GM12878 (cell line): ENCODE measurements around the gene SLC29A4. TPM values are rescaled to one million over a fixed set of nuclear protein-coding genes. Genes with fewer than 3 reads are reported as not detected.
"Not testable (repeated sequence)": the region's sequence is repeated elsewhere in the genome, so short reads cannot be mapped to it uniquely, and the experiment has no call there.

Experiments used
- ATAC-seq: fragments of 200-7000 bp; cut with Tn5 transposase; 3 replicates; pipeline ENCODE4 v1.9.1; 2020; ENCODE audit warnings: mild to moderate bottlenecking, moderate library complexity
- BruUV-seq: library from RNA; stranded (reverse); fragments of 400-500 nt; replicated peaks from 2 replicates; lab custom pipeline; 2021; lab: Mats Ljungman, UMichigan
- CTCF ChIA-PET: fragments of 300-600 bp; sonication (Branson Sonifier 250); formaldehyde crosslinking; extraction: SDS; loops from one replicate; lab custom pipeline; 2021; ENCODE audit warnings: inconsistent platforms; lab: Yijun Ruan, JAX
- POLR2A ChIA-PET: fragments of 350-600 bp; formaldehyde crosslinking; extraction: SDS; loops from one replicate; lab custom pipeline; 2021; ENCODE audit warnings: inconsistent platforms; lab: Charles Lee
- RAD21 ChIA-PET: fragments of 300-600 bp; sonication (Branson Sonifier 250); formaldehyde crosslinking; loops from one replicate; lab custom pipeline; 2023; ENCODE audit warnings: antibody characterized with exemption; ENCODE audit not compliant: unreplicated experiment; lab: Charles Lee
- SMC1A ChIA-PET: fragments of 300-600 bp; sonication (Branson Sonifier 250); formaldehyde crosslinking; loops from one replicate; lab custom pipeline; 2023; ENCODE audit not compliant: unreplicated experiment, uncharacterized antibody; lab: Charles Lee
- DNase-seq: peaks from one replicate; pipeline ENCODE4 v3.0.0-alpha.2; 2011; ENCODE audit warnings: low read depth, low spot score
- FAIRE-seq: peaks from 3 replicates; lab custom pipeline; 2011; peaks lifted over from hg19 to GRCh38; lab: Jason Lieb, UNC
- H2AFZ ChIP-seq: 2 replicates; pipeline ENCODE4 v1.6.0; 2011; ENCODE audit warnings: low read depth, low read length, control low read depth; ENCODE audit not compliant: control insufficient read depth
- H3K27ac ChIP-seq: 2 replicates; pipeline ENCODE4 v1.5.1; 2011; ENCODE audit warnings: control low read depth; ENCODE audit not compliant: control insufficient read depth, insufficient read depth
- H3K27me3 ChIP-seq, 2 experiments: replicated peaks in 1 of 2; 2 replicates each; pipeline versions ENCODE4 v1.6.0 to v1.6.1; 2011; ENCODE audit warnings: low read length in 1 of 2; ENCODE audit not compliant: control insufficient read depth in 2 of 2, insufficient read depth in 2 of 2
- H3K36me3 ChIP-seq, 2 experiments: 2 replicates each; pipeline ENCODE4 v1.5.1; 2011; ENCODE audit warnings: low read length in 1 of 2; ENCODE audit not compliant: control insufficient read depth in 2 of 2, insufficient read depth in 2 of 2
- H3K4me1 ChIP-seq: 2 replicates; pipeline ENCODE4 v1.6.1; 2011; ENCODE audit warnings: mild to moderate bottlenecking, low read length, moderate library complexity, mixed read lengths; ENCODE audit not compliant: control insufficient read depth, insufficient read depth
- H3K4me2 ChIP-seq: 2 replicates; pipeline ENCODE4 v1.6.0; 2011; ENCODE audit warnings: control low read depth; ENCODE audit not compliant: control insufficient read depth, insufficient read depth
- H3K4me3 ChIP-seq: fragments of 200-600 bp; sonication (generic); 2 replicates; pipeline ENCODE4 v1.5.1; 2016
- H3K79me2 ChIP-seq: 2 replicates; pipeline ENCODE4 v1.6.0; 2011; ENCODE audit warnings: low read length; ENCODE audit not compliant: control insufficient read depth, insufficient read depth
- H3K9ac ChIP-seq: 2 replicates; pipeline ENCODE4 v1.8.0; 2011; ENCODE audit warnings: low read length, control low read depth, mixed read lengths; ENCODE audit not compliant: control insufficient read depth, insufficient read depth
- H3K9me3 ChIP-seq: replicated peaks from 3 replicates; pipeline ENCODE4 v1.5.1; 2011; ENCODE audit warnings: mild to moderate bottlenecking, low read length; ENCODE audit not compliant: control insufficient read depth, insufficient read depth
- H4K20me1 ChIP-seq: 2 replicates; pipeline ENCODE4 v1.6.0; 2011; ENCODE audit not compliant: control insufficient read depth, insufficient read depth
- ATF7 ChIP-seq: fragments of 450-650 bp; IDR thresholded peaks from 2 replicates; pipeline ENCODE4 v1.6.1; 2016; ENCODE audit warnings: low read depth, mild to moderate bottlenecking
- CREM ChIP-seq: IDR thresholded peaks from 2 replicates; pipeline ENCODE4 v1.6.1; 2014; ENCODE audit warnings: antibody characterized with exemption, low read depth
- E2F8 ChIP-seq: fragments of 450-650 bp; IDR thresholded peaks from 2 replicates; pipeline ENCODE4 v1.6.1; 2018; ENCODE audit warnings: mild to moderate bottlenecking, low read depth, moderate library complexity; ENCODE audit not compliant: partially characterized antibody
- IKZF2 ChIP-seq, 2 experiments: fragments of 450-650 bp; IDR thresholded peaks; 2 replicates each; pipeline ENCODE4 v1.6.1; 2017; ENCODE audit warnings: mild to moderate bottlenecking in 2 of 2, moderate library complexity in 2 of 2
- NFYB ChIP-seq: IDR thresholded peaks from 2 replicates; pipeline ENCODE4 v1.6.1; 2011; ENCODE audit warnings: low read depth, mild to moderate bottlenecking, low read length, improper control_type of control experiment, moderate library complexity; ENCODE audit not compliant: insufficient read depth
- POU2F2 ChIP-seq: IDR thresholded peaks from 3 replicates; pipeline ENCODE4 v1.6.1; 2011; ENCODE audit warnings: low read depth, mild to moderate bottlenecking, low read length, borderline replicate concordance
- PRDM15 ChIP-seq: fragments of 450-650 bp; formaldehyde crosslinking; IDR thresholded peaks from 2 replicates; pipeline ENCODE4 v1.4.0; 2020; ENCODE audit warnings: mild to moderate bottlenecking, moderate library complexity
- RELA ChIP-seq: fragments of 450-650 bp; IDR thresholded peaks from 2 replicates; pipeline ENCODE4 v1.8.0; 2014; ENCODE audit warnings: borderline replicate concordance; ENCODE audit not compliant: partially characterized antibody
- RFX5 ChIP-seq: IDR thresholded peaks from 2 replicates; pipeline ENCODE4 v1.6.1; 2011; ENCODE audit warnings: low read depth, low read length, improper control_type of control experiment
- SMARCA5 ChIP-seq: fragments of 450-650 bp; IDR thresholded peaks from 2 replicates; pipeline ENCODE4 v1.6.1; 2017; ENCODE audit warnings: mild to moderate bottlenecking
- SP1 ChIP-seq: IDR thresholded peaks from one replicate; pipeline ENCODE4 v1.6.1; 2011; ENCODE audit warnings: low read depth, low read length
- SRF ChIP-seq, 2 experiments: IDR thresholded peaks; 2 replicates each; pipeline ENCODE4 v1.6.1; 2011; ENCODE audit warnings: low read depth in 2 of 2, low read length in 2 of 2, mild to moderate bottlenecking in 1 of 2, moderate library complexity in 1 of 2
- WRNIP1 ChIP-seq: IDR thresholded peaks from 2 replicates; pipeline ENCODE4 v1.6.1; 2011; ENCODE audit warnings: low read depth, low read length, improper control_type of control experiment, borderline replicate concordance
- WGBS: methylation state at CpG from one replicate; pipeline ENCODE4 v1.1.6; 2016; ENCODE audit warnings: low lambda C conversion rate; ENCODE audit not compliant: insufficient replicate concordance, insufficient coverage; ENCODE audit errors: missing lambda C conversion rate; 5-methylcytosine and 5-hydroxymethylcytosine counted together
- in situ Hi-C: fragments of 300-500 bp; cut with MboI; formaldehyde crosslinking; loops from 9 replicates; pipeline ENCODE4 v1.14.3; 2018; ENCODE audit warnings: mixed read lengths
- intact Hi-C: fragments of 100-400 bp; cut with micrococcal nuclease; formaldehyde crosslinking; loops from one replicate; pipeline ENCODE4 v1.14.2; 2022; ENCODE audit not compliant: unreplicated experiment
- polyA plus RNA-seq, 11 experiments: library from polyadenylated mRNA; depleted of rRNA in 4 of 11; unstranded in 6 of 11; stranded (reverse) in 5 of 11; fragments of >200 nt; fragmentation: Nextera tagmentation in 4 of 11; fragmentation: Illumina TruSeq in 1 of 11; extraction: Ambion mirVana in 4 of 11; extraction: Trizol in 1 of 11; gene quantifications; 1 replicate in 1 of 11; 2 replicates in 10 of 11; pipeline versions ENCODE4 v1.2.1 to v1.2.3, GENCODE V29; 2011 to 2016; ENCODE audit warnings: inconsistent platforms in 2 of 11, missing spikeins in 2 of 11, low read depth in 1 of 11
- total RNA-seq, 4 experiments: library from RNA; depleted of rRNA in 3 of 4; stranded (reverse); fragments of >200 nt in 3 of 4; fragmentation: Illumina TruSeq in 1 of 4; extraction: Trizol in 1 of 4; gene quantifications; 2 replicates each; pipeline versions ENCODE4 v1.2.1 to v1.2.3, GENCODE V29; 2013 to 2021

Gene SLC29A4
- total and polyA plus RNA-seq, 10 of the 15 experiments (the other 5 are each of a cell fraction or from before 2014, with no cell fraction given): 0.11 to 0.72 (median 0.23) TPM; not detected in 3

DNA sequence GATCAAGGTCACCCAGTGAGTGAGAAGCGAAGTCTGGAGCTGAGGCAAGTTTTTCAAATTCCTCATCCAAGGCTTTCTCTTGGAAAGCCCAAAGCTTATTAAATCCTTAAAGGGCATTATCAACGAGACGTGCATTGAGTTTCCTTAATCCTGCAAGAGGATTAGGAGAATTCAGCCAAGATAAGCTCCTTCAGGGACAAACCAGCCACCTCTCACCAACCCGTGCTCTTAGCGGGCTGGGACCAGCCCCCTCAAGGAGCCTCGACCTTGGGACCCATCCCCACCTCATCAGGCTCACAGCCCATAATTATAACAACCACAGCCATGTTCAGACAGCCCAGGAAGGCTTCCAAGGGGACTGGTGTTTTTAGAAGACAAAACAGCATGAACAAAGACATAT lies 12.0 kb upstream of the SLC29A4 start:
- in situ Hi-C loops (no loop called here), intact Hi-C loops (no loop called here)
- Histone ChIP-seq H3K9me3 (no peaks in the 10 kb centered on the region), H3K79me2 (no peaks in the 10 kb centered on the region), H3K4me2 (no peak overlapping the region), H3K4me1 (no peaks in the 10 kb centered on the region), H3K4me3 (no peak overlapping the region), H3K9ac (no peak overlapping the region), H3K27me3 (no peaks in the 10 kb centered on the region), H4K20me1 (no peaks in the 10 kb centered on the region), H3K36me3 (no peaks in the 10 kb centered on the region), H2AFZ (no peak overlapping the region), H3K27ac (no peak overlapping the region)
- ChIA-PET SMC1A (no interaction called here), CTCF (interaction anchor here (1.0 kb wide), 1 partner anchor 18 kb away, joined by 3 read pairs; no protein-coding TSS in a partner anchor), RAD21 (no interaction called here), POLR2A (no interaction called here)
- WGBS: 46% methylated on average over 5 of the region's 6 CpGs
- no TSS peak for BruUV-seq
- FAIRE-seq (no peak), ATAC-seq (no peak), DNase-seq (no peak)
- no peak for TF ChIP-seq SP1
- no peak for TF ChIP-seq SMARCA5
- TF ChIP-seq RFX5: no peak
- TF ChIP-seq RELA: no peak
- no peak for TF ChIP-seq SRF (IDR thresholded peaks at IDR 0.05; ENCODE audit: low read depth in 2 of 2, low read length in 2 of 2)
- TF ChIP-seq NFYB: no peak
- TF ChIP-seq IKZF2 (IDR thresholded peaks at IDR 0.05): no peak
- TF ChIP-seq PRDM15: no peak
- TF ChIP-seq ATF7: no peak
- no peak for TF ChIP-seq WRNIP1
- no peak for TF ChIP-seq E2F8
- no peak for TF ChIP-seq CREM
- TF ChIP-seq POU2F2: no peak

- WGBS: 71% methylated on average over 14 of the region's 18 CpGs
- FAIRE-seq, H3K27me3 ChIP-seq, ATAC-seq, H2AFZ ChIP-seq, H3K4me2 ChIP-seq, H3K9me3 ChIP-seq, H3K36me3 ChIP-seq, H3K4me3 ChIP-seq, H3K9ac ChIP-seq, CTCF ChIA-PET, POLR2A ChIA-PET, RAD21 ChIA-PET, DNase-seq, in situ Hi-C loops, BruUV-seq, intact Hi-C loops, H3K27ac ChIP-seq, H3K79me2 ChIP-seq, H3K4me1 ChIP-seq, SMC1A ChIA-PET, H4K20me1 ChIP-seq: not testable (repeated sequence)
These were observed 8.8 kb upstream of the SLC29A4 start for GRCh38 chr7:5273831-5274405.
